Neural cell (in vitro differentiated cells): Measurements from ENCODE around the gene HHIPL1. TPM values are rescaled to one million over a fixed set of nuclear protein-coding genes. Genes with fewer than 3 reads are reported as not detected.

ENCODE experiments used
- H2AFZ ChIP-seq: fragments of 200-600, 300-800 bp; sonication (generic), shearing (Covaris generic); 2 replicates; pipeline ENCODE4 v1.6.0; 2014; ENCODE audit warnings: low read depth, mild to moderate bottlenecking, antibody characterized with exemption, low read length, moderate library complexity
- H3F3A ChIP-seq: fragments of 200-600 bp; shearing (Covaris generic); 2 replicates; pipeline ENCODE4 v1.6.1; 2016; ENCODE audit warnings: mild to moderate bottlenecking, moderate library complexity, mixed read lengths, antibody characterized with exemption, low read length; ENCODE audit not compliant: insufficient read depth, poor library complexity, severe bottlenecking
- H3K27ac ChIP-seq: fragments of 200-600, 300-800 bp; sonication (generic), shearing (Covaris generic); 2 replicates; pipeline ENCODE4 v1.5.1; 2014; ENCODE audit warnings: mild to moderate bottlenecking, low read length, moderate library complexity
- H3K27me3 ChIP-seq: fragments of 300-800, 200-600 bp; sonication (generic), shearing (Covaris generic); 2 replicates; pipeline ENCODE4 v1.6.0; 2014; ENCODE audit warnings: mild to moderate bottlenecking, low read depth, low read length, moderate library complexity; ENCODE audit not compliant: insufficient read depth
- H3K36me3 ChIP-seq: fragments of 300-800, 200-600 bp; sonication (generic), shearing (Covaris generic); 2 replicates; pipeline ENCODE4 v1.5.1; 2014; ENCODE audit warnings: mild to moderate bottlenecking, antibody characterized with exemption, low read length, moderate library complexity; ENCODE audit not compliant: insufficient read depth
- H3K4me2 ChIP-seq: fragments of 300-800, 200-600 bp; sonication (generic), shearing (Covaris generic); 2 replicates; pipeline ENCODE4 v1.6.0; 2014; ENCODE audit warnings: mild to moderate bottlenecking, low read length
- H3K4me3 ChIP-seq: fragments of 300-800, 200-600 bp; sonication (generic), shearing (Covaris generic); 2 replicates; pipeline ENCODE4 v1.5.1; 2014; ENCODE audit warnings: mild to moderate bottlenecking, low read length, moderate library complexity
- H3K79me2 ChIP-seq: fragments of 200-600 bp; shearing (Covaris generic); replicated peaks from 2 replicates; pipeline ENCODE4 v1.6.0; 2014; ENCODE audit warnings: mild to moderate bottlenecking, low read length, moderate library complexity; ENCODE audit not compliant: insufficient read depth
- H3K9ac ChIP-seq: fragments of 300-800, 200-600 bp; sonication (generic), shearing (Covaris generic); 2 replicates; pipeline ENCODE4 v1.6.1; 2016; ENCODE audit warnings: mild to moderate bottlenecking, low read length, mixed read lengths
- H3K9me2 ChIP-seq: fragments of 200-600 bp; shearing (Covaris generic); 2 replicates; pipeline ENCODE4 v1.6.1; 2016; ENCODE audit warnings: mild to moderate bottlenecking, low read length, mixed read lengths; ENCODE audit not compliant: insufficient read depth
- H3K9me3 ChIP-seq: fragments of 200-600, 300-800 bp; sonication (generic), shearing (Covaris generic); 2 replicates; pipeline ENCODE4 v1.6.1; 2016; ENCODE audit warnings: mild to moderate bottlenecking, mixed run types, low read length, moderate library complexity, mixed read lengths
- H4K20me1 ChIP-seq: fragments of 200-600 bp; shearing (Covaris generic); 2 replicates; pipeline ENCODE4 v1.6.1; 2016; ENCODE audit warnings: mild to moderate bottlenecking, mixed run types; ENCODE audit not compliant: insufficient read depth
- EP300 ChIP-seq: fragments of 450-650 bp; conservative IDR thresholded peaks from 2 replicates; pipeline ENCODE4 v1.6.1; 2014; ENCODE audit warnings: antibody characterized with exemption, mild to moderate bottlenecking, moderate library complexity; ENCODE audit not compliant: poor library complexity, severe bottlenecking
- EZH2 ChIP-seq: fragments of 200-600, 300-800 bp; shearing (Covaris generic), sonication (generic); IDR thresholded peaks from 2 replicates; pipeline ENCODE4 v1.6.1; 2014; ENCODE audit warnings: antibody characterized with exemption, low read length, borderline replicate concordance, mild to moderate bottlenecking; ENCODE audit not compliant: insufficient read depth, poor library complexity, severe bottlenecking
- MXI1 ChIP-seq: fragments of 450-650 bp; conservative IDR thresholded peaks from 2 replicates; pipeline ENCODE4 v1.6.1; 2014; ENCODE audit warnings: antibody characterized with exemption, mild to moderate bottlenecking; ENCODE audit not compliant: poor library complexity, severe bottlenecking
- POLR2AphosphoS5 ChIP-seq: IDR thresholded peaks from 2 replicates; pipeline ENCODE4 v1.6.1; 2012
- RAD21 ChIP-seq: fragments of 450-650 bp; conservative IDR thresholded peaks from 2 replicates; pipeline ENCODE4 v1.6.1; 2014; ENCODE audit warnings: antibody characterized with exemption, mild to moderate bottlenecking, moderate library complexity
- REST ChIP-seq: IDR thresholded peaks from 2 replicates; pipeline ENCODE4 v1.6.1; 2012; ENCODE audit warnings: borderline replicate concordance
- SMC3 ChIP-seq: fragments of 450-650 bp; conservative IDR thresholded peaks from 2 replicates; pipeline ENCODE4 v1.6.1; 2014; ENCODE audit warnings: antibody characterized with exemption, mild to moderate bottlenecking, moderate library complexity; ENCODE audit not compliant: poor library complexity
- TAF1 ChIP-seq: IDR thresholded peaks from 2 replicates; pipeline ENCODE4 v1.6.1; 2012; ENCODE audit warnings: low read depth
- polyA plus RNA-seq: library from polyadenylated mRNA; depleted of rRNA; stranded (reverse); fragments of >200 nt; gene quantifications from 2 replicates; pipeline ENCODE4 v1.2.3, GENCODE V29; 2014
- TF ChIP-seq, protein P1 (sequence below): fragments of 450-650 bp; IDR thresholded peaks from 2 replicates; pipeline ENCODE4 v1.5.1; 2014; ENCODE audit warnings: antibody characterized with exemption, mild to moderate bottlenecking, moderate library complexity; ENCODE audit not compliant: poor library complexity, severe bottlenecking

The HHIPL1 gene
- polyA plus RNA-seq, 1 donor from 2014 or later: 0.47 TPM

- Histone ChIP-seq H3K9ac (no peak overlapping the region), H3K27me3 (no peaks in the 10 kb centered on the region), H3K9me2 (no peaks in the 10 kb centered on the region), H3K79me2 (no peaks in the 10 kb centered on the region), H3K9me3 (no peaks in the 10 kb centered on the region), H2AFZ (no peak overlapping the region), H3F3A (no peaks in the 10 kb centered on the region), H4K20me1 (no peaks in the 10 kb centered on the region), H3K36me3 (no peaks in the 10 kb centered on the region), H3K4me2 (no peak overlapping the region), H3K4me3 (no peak overlapping the region), H3K27ac (no peak overlapping the region)
- TF ChIP-seq TAF1 (no peak), EZH2 (no peak), POLR2AphosphoS5 (no peak), REST (no peak), RAD21 (no peak), MXI1 (no peak), SMC3 (no peak), EP300 (no peak)
- TF ChIP-seq, protein P1, sequence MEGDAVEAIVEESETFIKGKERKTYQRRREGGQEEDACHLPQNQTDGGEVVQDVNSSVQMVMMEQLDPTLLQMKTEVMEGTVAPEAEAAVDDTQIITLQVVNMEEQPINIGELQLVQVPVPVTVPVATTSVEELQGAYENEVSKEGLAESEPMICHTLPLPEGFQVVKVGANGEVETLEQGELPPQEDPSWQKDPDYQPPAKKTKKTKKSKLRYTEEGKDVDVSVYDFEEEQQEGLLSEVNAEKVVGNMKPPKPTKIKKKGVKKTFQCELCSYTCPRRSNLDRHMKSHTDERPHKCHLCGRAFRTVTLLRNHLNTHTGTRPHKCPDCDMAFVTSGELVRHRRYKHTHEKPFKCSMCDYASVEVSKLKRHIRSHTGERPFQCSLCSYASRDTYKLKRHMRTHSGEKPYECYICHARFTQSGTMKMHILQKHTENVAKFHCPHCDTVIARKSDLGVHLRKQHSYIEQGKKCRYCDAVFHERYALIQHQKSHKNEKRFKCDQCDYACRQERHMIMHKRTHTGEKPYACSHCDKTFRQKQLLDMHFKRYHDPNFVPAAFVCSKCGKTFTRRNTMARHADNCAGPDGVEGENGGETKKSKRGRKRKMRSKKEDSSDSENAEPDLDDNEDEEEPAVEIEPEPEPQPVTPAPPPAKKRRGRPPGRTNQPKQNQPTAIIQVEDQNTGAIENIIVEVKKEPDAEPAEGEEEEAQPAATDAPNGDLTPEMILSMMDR: no peak
These were observed 32.1 kb upstream of the HHIPL1 start for GRCh38 chr14:99612738-99613330.

- H3K4me2 ChIP-seq: no peak overlapping the region
- no peaks in the 10 kb centered on the region for H3K79me2 ChIP-seq
- no peaks in the 10 kb centered on the region for H3K27me3 ChIP-seq
- no peak overlapping the region for H3K9ac ChIP-seq
- H2AFZ ChIP-seq: no peak overlapping the region
- H3F3A ChIP-seq: no peaks in the 10 kb centered on the region
- H3K9me3 ChIP-seq: no peaks in the 10 kb centered on the region
- H3K4me3 ChIP-seq: no peak overlapping the region
- H3K27ac ChIP-seq: no peak overlapping the region
- TF ChIP-seq REST (no peak), RAD21 (no peak), EP300 (no peak), TAF1 (no peak), SMC3 (no peak), EZH2 (no peak), POLR2AphosphoS5 (no peak), MXI1 (no peak)
- TF ChIP-seq, protein P1: no peak
- H3K9me2 ChIP-seq: no peaks in the 10 kb centered on the region
- H3K36me3 ChIP-seq: no peaks in the 10 kb centered on the region
- no peaks in the 10 kb centered on the region for H4K20me1 ChIP-seq
These were observed 29.3 kb upstream of the HHIPL1 start for GRCh38 chr14:99615497-99616157.
